Urinary bladder (tissue), 4 donors: ENCODE measurements around the gene TNRC6B. TPM values are rescaled to one million over a fixed set of nuclear protein-coding genes. Genes with fewer than 3 reads are reported as not detected.
"Not testable (repeated sequence)": the region's sequence is repeated elsewhere in the genome, so short reads cannot be mapped to it uniquely, and the experiment has no call there.

Experiments used
- DNase-seq: peaks from one replicate; pipeline ENCODE4 v3.0.0-alpha.2; 2015; ENCODE audit errors: extremely low spot score
- H3K27ac ChIP-seq: one replicate; pipeline ENCODE4 v1.5.1; 2013; ENCODE audit warnings: low read depth, mild to moderate bottlenecking, moderate library complexity
- H3K36me3 ChIP-seq: one replicate; pipeline ENCODE4 v1.6.1; 2013; ENCODE audit warnings: mild to moderate bottlenecking, moderate library complexity; ENCODE audit not compliant: insufficient read depth
- H3K4me1 ChIP-seq: one replicate; pipeline ENCODE4 v1.6.1; 2013; ENCODE audit warnings: mild to moderate bottlenecking, moderate library complexity; ENCODE audit not compliant: insufficient read depth
- H3K4me3 ChIP-seq: one replicate; pipeline ENCODE4 v1.5.1; 2013; ENCODE audit warnings: low read depth, low read length
- WGBS: extraction: QIAGEN DNeasy Blood & Tissue Kit; methylation state at CpG from one replicate; pipeline ENCODE4 v1.1.7; 2013; 5-methylcytosine and 5-hydroxymethylcytosine counted together
- polyA plus RNA-seq: library from polyadenylated mRNA; stranded (reverse); fragments of 200-250 nt; gene quantifications from one replicate; pipeline ENCODE4 v1.2.3, GENCODE V29; 2013
- total RNA-seq: library from RNA; depleted of rRNA; stranded (reverse); fragments of >200 nt; gene quantifications from one replicate; pipeline ENCODE4 v1.2.3, GENCODE V29; 2014
- donor health status: healthy with polysubstance abuse.
- donor health status: healthy.

The TNRC6B gene
- total and polyA plus RNA-seq, 2 donors: 4.7 to 60.4 TPM

DNA sequence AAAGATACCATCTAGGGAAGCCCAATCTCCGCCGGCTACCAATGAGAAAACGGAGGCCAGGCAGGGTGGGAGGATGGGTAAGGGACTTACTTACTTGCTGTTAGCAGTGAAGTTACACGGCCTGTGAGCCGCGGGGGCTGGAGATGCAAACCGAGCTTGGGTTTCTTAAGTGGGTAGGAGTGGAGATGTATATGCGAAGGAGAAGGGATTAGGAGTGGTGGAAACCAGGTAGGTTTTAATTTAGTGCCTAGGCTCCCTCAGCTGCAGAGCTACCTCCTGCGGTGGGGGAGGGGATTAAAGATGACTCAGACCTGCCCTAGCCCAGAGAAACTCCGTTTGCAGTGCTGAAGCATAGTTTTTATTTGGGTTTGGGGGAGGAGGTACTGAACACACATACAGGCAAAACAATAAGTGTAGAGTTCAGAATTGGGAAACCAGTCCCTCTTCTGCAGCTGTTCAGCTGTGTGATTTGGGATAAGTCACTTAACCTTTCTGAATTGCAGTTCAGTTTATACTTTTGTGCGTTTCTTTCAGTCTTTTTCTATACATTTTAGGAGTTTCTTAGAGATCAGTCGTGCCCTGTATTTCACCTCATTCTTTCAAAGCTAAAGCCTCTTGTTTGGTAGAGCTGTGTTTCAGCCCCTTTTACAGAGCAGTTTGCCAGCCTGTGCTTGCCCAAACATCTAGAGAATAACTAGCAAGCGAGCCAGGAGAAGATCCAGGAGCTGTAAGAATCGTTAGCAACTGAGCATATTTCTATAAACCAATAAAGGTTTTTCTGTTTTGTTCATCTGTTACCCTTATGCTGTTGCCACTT is 596 bp upstream of the TNRC6B start:
- Histone ChIP-seq H3K27ac (peak overlapping the region; percentile 51), H3K4me3 (peak overlapping the region; percentile 65), H3K36me3 (no peaks in the 10 kb centered on the region), H3K4me1 (peaks cover 2% of the 10 kb centered on the region)
- DNase-seq: no peak
- 9% methylated on average over 14 of the region's 14 CpGs for WGBS

- under 1% methylated on average over 17 of the region's 17 CpGs for WGBS
- peaks cover 4% of the 10 kb centered on the region for H3K4me1 ChIP-seq
- no peak overlapping the region for H3K27ac ChIP-seq
- H3K36me3 ChIP-seq: no peaks in the 10 kb centered on the region
- DNase-seq: peak; percentile 62
- peak overlapping the region; percentile 65 for H3K4me3 ChIP-seq
These were observed 988 bp downstream of the TNRC6B start for GRCh38 chr22:40178417-40179409.

DNA sequence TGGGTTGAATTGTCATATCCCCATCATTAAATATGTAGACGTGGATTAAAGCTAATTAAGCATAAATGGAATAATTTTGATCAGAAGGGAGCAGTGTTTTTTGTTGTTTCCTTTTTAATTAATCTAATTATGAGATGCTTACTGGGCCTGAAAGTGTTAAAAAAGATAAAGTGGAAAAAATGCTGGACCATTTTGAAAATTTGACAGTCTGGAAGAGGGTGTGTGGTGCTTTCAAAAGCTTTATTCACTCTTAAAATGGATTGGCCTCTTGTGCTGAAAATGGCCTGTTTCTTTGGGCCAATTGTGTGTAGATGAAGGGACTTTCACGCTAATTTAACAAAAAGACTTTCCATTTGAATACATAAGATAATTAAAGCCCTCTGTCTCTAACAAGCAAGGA is 1.8 kb downstream of the TNRC6B start:
- no peak for DNase-seq
- WGBS: 33% methylated on average over 2 of the region's 2 CpGs
- Histone ChIP-seq H3K27ac (no peak overlapping the region), H3K36me3 (no peaks in the 10 kb centered on the region), H3K4me1 (peaks cover 4% of the 10 kb centered on the region), H3K4me3 (no peak overlapping the region)

DNA sequence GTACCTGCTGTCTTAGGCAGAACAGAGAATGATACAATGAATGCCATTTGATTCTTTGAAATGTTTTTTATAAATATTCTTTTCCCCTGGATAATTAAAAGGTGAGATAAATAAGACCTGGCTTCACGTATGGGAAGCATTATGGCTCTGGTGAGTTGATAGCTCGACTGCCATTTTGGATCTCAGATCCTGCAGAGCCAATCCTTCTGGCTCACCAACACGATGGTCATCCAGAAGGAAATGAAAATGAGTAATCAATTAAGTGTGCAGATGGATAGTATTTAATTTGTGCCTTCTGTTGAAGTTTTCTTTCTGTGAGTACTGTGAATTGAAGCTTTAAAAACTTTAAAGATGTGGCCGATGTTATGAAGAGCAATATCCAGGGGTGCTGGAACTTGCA is 2.7 kb downstream of the TNRC6B start:
- DNase-seq: no peak
- Histone ChIP-seq H3K4me1 (peaks cover 4% of the 10 kb centered on the region), H3K4me3 (no peak overlapping the region), H3K27ac (no peak overlapping the region), H3K36me3 (no peaks in the 10 kb centered on the region)
- 66% methylated on average over 4 of the region's 4 CpGs for WGBS

DNA sequence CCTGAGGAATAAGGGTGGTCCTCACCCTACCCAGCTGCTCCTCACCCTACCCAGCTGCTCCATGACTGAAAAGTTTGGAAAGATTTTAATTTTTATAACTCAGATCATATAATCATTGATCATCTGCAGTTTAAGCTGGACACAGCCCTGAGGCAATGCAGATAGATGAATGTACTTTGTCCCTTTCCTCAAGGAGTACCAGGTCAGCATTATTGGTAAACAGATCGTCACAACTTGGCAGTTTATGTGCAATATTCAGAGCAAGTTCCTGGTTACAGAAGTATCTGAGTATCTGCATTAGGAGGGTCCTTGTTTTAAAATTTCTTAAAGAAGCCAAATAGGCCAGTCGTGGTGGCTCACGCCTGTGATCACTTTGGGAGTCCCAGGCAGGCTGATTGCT is 3.6 kb downstream of the TNRC6B start:
- H3K27ac ChIP-seq: no peak overlapping the region
- no peaks in the 10 kb centered on the region for H3K36me3 ChIP-seq
- WGBS: 68% methylated on average over 3 of the region's 3 CpGs
- DNase-seq: no peak
- peaks cover 4% of the 10 kb centered on the region for H3K4me1 ChIP-seq
- no peak overlapping the region for H3K4me3 ChIP-seq

DNA sequence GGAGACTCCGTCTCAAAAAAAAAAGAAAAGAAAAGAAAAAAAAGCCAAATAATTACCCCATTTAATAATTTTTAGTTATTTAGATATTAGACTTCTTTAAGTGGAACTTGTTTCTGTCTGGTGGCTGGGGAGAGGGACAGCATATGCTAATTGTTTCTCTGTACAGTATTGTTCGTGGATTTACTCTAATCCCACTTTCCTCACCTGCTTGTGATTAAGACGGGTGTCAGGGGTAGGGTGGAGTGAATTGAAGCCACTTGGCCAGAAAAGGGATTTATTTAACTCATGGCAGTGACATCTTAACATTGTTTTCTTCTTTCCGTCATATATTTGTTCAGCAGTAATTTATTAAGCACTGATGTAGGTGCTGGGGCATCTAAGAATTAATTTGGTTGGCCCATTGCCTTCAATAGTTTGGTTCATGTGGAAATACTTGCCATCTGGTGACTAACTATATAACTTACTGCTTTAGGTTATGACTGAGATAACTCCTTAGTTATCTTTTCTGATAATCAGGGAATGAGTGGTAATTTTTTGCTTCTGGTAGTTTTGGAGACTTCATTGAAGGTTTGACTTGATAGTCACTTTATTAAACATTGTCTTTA is 4.6 kb downstream of the TNRC6B start:
- DNase-seq: no peak
- Histone ChIP-seq H3K4me1 (peaks cover 4% of the 10 kb centered on the region), H3K36me3 (no peaks in the 10 kb centered on the region), H3K4me3 (no peak overlapping the region), H3K27ac (no peak overlapping the region)
- WGBS: 50% methylated on average over 4 of the region's 4 CpGs

DNA sequence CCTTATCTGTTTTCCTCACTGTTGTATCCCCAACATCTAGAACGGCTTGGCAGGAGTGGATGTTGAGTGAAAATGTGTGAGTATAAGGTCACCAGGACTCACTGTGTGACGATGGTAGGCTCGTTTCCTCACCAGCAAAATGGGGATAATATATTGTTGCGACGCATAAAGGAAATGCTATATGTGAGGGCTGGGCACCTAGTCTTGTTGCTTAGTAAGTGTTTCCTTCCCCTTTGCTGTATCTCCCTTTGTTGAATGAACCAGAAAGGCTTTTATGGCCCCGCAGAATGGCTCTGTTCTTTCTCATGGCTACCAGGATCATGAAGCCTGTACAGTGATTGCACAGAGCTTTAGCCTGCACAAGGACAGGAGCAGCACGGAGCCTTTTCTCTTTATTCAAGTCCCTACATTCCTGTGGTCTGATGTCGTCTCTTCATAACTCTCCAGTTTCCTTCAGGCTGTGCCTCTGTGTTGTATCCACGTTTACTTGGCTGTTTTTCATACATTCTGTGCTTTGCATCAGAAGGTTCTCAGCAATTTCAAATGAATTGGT is 5.4 kb downstream of the TNRC6B start:
- peaks cover 4% of the 10 kb centered on the region for H3K4me1 ChIP-seq
- DNase-seq: peak; percentile 36
- no peaks in the 10 kb centered on the region for H3K36me3 ChIP-seq
- H3K27ac ChIP-seq: no peak overlapping the region
- H3K4me3 ChIP-seq: no peak overlapping the region
- 8% methylated on average over 9 of the region's 9 CpGs for WGBS

DNA sequence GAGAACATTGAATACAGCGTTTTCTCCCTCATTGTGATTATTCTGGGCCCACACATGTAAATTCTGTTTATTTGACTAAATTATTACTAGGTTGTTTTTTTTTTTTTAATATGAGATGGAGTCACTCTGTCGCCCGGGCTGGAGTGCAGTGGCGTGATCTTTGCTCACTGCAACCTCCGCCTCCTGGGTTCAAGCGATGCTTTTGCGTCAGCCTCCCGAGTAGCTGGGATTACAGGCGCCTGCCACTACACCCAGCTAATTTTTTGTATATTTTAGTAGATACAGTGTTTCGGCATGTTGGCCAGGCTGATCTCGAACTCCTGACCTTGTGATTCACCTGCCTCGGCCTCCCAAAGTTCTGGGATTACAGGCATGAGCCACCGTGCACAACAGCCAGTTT is 5.9 kb downstream of the TNRC6B start:
- 53% methylated on average over 13 of the region's 13 CpGs for WGBS
- H3K27ac ChIP-seq, H3K4me3 ChIP-seq, H3K4me1 ChIP-seq, H3K36me3 ChIP-seq, DNase-seq: not testable (repeated sequence)

- no peak for DNase-seq
- H3K4me3 ChIP-seq: no peak overlapping the region
- no peak overlapping the region for H3K27ac ChIP-seq
- 78% methylated on average over 7 of the region's 7 CpGs for WGBS
- H3K4me1 ChIP-seq: peaks cover 2% of the 10 kb centered on the region
- no peaks in the 10 kb centered on the region for H3K36me3 ChIP-seq
These were observed 9.7 kb downstream of the TNRC6B start for GRCh38 chr22:40187389-40187788.

- H3K36me3 ChIP-seq: no peaks in the 10 kb centered on the region
- no peak overlapping the region for H3K4me3 ChIP-seq
- 29% methylated on average over 1 of the region's 1 CpG for WGBS
- H3K4me1 ChIP-seq: no peaks in the 10 kb centered on the region
- H3K27ac ChIP-seq: no peak overlapping the region
- no peak for DNase-seq
These were observed 12.3 kb downstream of the TNRC6B start for GRCh38 chr22:40189997-40190396.

DNA sequence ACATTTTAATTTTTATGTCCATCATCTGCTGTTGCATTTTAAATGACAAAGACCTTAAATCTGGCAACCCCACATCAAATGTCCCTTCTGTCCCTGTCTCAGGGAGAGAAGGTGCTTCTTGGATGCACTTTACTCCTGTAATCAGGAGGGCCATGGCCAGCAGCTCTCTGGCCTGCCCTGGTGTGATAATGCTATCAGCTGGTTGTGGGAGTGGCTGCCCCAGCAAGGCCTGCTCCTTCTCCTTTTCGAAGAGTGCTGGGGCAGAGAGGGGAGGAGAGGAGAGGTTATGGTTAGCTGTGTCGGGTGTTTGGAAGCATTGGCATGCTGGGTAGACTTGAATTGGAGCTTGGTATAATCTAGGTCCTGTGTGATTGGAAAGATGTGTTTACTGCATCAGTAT is 12.8 kb downstream of the TNRC6B start:
- WGBS: 59% methylated on average over 2 of the region's 2 CpGs
- Histone ChIP-seq H3K36me3 (no peaks in the 10 kb centered on the region), H3K4me3 (no peak overlapping the region), H3K4me1 (no peaks in the 10 kb centered on the region), H3K27ac (no peak overlapping the region)
- no peak for DNase-seq

DNA sequence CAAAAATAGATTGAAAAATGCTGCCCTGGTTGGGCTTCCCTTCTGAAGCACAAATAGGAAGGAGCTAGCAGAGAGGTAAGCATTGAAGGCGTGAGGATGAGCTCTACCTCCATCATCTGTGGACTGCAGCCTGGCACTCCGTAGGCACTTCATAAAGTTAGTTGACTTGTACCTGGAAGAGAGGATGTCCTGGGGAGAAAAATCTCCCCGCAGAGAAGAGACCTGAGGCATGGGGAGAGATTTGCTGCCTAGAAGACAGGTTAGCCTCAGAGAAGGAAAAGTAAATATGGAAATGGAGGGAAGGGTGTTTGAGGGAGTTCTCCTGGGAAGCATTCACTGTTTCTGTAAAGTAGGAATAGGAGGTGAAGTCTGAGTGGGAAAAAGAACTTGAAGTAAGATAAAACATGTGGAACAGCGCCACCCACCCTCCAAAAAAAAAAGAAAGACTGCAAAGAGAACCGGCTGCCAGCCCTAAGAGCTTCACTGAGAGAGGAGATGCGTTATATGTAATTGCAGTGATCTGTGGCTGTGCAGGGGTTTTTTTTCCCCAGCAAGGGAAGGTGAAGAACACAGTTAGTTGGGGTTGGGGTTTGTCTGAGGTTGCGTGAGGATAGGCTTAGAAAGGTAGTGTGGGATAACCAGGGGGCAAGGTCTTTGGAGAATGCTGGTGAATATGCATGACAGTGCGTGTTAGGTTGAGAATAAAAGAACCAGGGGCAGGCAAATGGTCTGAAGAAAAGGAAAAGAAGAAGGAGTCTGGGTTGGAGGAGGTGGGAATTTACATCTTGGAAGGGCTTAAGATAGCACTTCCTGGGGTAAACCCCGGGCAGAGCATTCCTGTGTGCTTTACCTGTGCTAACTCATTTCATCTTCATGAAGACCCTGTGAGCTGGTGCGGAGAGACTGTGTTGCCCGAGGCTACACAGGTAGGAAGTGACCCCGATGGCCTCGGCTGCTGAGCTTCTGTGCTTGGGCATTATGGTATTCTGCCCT is 16.0 kb downstream of the TNRC6B start:
- DNase-seq: no peak
- H3K27ac ChIP-seq: no peak overlapping the region
- no peak overlapping the region for H3K4me3 ChIP-seq
- 61% methylated on average over 13 of the region's 13 CpGs for WGBS
- no peaks in the 10 kb centered on the region for H3K36me3 ChIP-seq
- H3K4me1 ChIP-seq: peaks cover under 1% of the 10 kb centered on the region
